Kidney glomerular epithelial cell (primary cell): ENCODE measurements around the gene OR4E2.
A peak's percentile ranks its signal among the peaks of the same experiment; 100 is the strongest.
"Not testable (repeated sequence)": the region's sequence is repeated elsewhere in the genome, so short reads cannot be mapped to it uniquely, and the experiment has no call there.

Source experiments
- DNase-seq: peaks from one replicate; lab custom pipeline; 2025; lab: John Stamatoyannopoulos, UW

OR4E2 gene

GRCh38 chr14:21697662-21698061 is 44.0 kb downstream of the OR4E2 start:
- DNase-seq, result not testable (repeated sequence)

- not testable (repeated sequence) for DNase-seq
Observed at GRCh38 chr14:21698538-21698937, 44.9 kb downstream of the OR4E2 start.

- DNase-seq, result no peak
Observed at GRCh38 chr14:21699551-21699950, 45.9 kb downstream of the OR4E2 start.

- DNase-seq, result no peak
Observed at GRCh38 chr14:21702316-21702715, 48.7 kb downstream of the OR4E2 start.

- DNase-seq, result no peak
Observed at GRCh38 chr14:21703357-21704326, 50.0 kb downstream of the OR4E2 start.

GRCh38 chr14:21704338-21704737 is 50.7 kb downstream of the OR4E2 start:
- DNase-seq, result no peak

GRCh38 chr14:21711360-21711961 is 57.8 kb downstream of the OR4E2 start:
- peak; percentile 18 for DNase-seq

- no peak for DNase-seq
Observed at GRCh38 chr14:21712036-21712435, 58.4 kb downstream of the OR4E2 start.

- no peak for DNase-seq
Observed at GRCh38 chr14:21714318-21714929, 60.8 kb downstream of the OR4E2 start.
